ENCODE measurements around the gene PPP2R3A.

Gene PPP2R3A

DNA sequence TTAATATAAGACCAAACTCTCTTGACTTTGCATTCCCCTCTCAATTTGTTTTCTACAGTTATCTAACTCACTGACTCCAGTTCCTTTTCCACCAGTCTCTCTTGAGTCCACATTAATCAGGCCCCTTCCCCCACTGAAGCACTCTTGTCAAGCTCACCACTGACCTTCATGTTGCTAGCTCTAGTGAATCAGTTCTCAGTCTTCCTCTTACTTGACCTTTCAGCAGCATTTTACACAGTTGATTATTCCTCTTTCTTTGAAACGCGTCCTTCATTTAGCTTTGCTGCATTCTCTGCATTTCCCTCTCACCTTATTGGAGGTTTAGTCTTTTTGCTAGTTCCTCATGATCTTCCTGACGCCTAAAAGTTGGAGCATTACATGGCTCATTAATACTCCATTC, 8.3 kb downstream of the PPP2R3A start:
- DNase-seq (ENCODE audit: low read depth): no peak

GRCh38 chr3:135975053-135975452, 9.5 kb downstream of the PPP2R3A start:
- DNase-seq (ENCODE audit: low read depth): no peak

- DNase-seq (ENCODE audit: low read depth): no peak
Measured at GRCh38 chr3:135975536-135975935, 10.0 kb downstream of the PPP2R3A start.

- no peak for DNase-seq (ENCODE audit: low read depth)
Measured at GRCh38 chr3:135980343-135980742, 14.8 kb downstream of the PPP2R3A start.

GRCh38 chr3:135981701-135982403, 16.3 kb downstream of the PPP2R3A start:
- no peak for DNase-seq (ENCODE audit: low read depth)

GRCh38 chr3:135982404-135982761, 16.9 kb downstream of the PPP2R3A start:
- no peak for DNase-seq (ENCODE audit: low read depth)

DNA sequence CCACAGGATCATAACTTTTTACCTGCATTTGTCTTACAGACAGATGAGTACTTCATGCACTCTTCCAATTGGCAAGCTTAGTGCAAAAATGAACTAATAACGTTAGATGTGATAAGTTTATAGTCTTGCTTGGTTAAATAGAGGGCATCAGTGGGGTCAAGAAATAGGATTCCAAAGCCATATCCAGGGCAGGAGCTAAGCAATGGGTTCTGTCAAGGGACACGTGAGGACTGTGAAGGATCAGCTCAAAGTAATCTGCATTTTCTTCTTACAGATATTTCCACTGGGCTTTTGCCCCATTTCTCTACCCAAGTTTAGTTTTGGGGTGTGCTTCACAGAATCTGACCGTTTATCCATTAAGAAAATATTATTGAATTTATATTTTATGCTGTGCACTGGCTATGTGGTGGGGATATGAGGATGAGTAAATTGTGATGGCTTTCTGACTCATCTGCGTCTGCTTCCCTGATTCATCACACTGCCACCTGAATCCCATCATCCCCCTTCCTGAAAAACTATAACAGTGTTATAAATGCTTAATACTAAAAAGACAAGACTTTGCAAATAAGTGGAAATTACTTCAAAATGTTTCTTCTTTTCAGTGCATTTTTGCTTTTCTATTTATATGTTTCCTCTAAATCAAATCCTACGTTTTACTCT, 17.5 kb downstream of the PPP2R3A start:
- no peak for DNase-seq (ENCODE audit: low read depth)

- DNase-seq (ENCODE audit: low read depth): no peak
Measured at GRCh38 chr3:135987661-135988060, 22.1 kb downstream of the PPP2R3A start.

DNA sequence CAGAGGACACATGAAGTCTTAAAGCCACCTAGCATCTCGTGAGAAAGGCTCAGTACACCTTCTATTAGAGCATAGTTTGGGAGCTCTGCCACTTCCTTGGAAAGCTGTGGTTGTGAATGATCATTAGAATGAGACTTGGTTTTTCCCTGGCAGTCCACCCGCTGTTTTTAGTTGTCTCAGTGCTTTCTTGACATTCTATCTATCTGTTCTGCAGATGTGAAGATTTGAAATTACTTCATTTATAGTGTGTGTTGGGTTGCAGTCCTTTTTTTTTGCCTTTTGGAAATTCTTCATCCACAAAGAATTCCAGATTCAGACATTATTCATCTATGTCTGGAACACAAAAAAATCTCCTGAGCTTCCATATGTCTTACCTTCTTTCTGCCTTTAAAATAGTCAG, 23.7 kb downstream of the PPP2R3A start:
- no peak for DNase-seq (ENCODE audit: low read depth)

GRCh38 chr3:135990903-135991302, 25.4 kb downstream of the PPP2R3A start:
- no peak for DNase-seq (ENCODE audit: low read depth)

DNA sequence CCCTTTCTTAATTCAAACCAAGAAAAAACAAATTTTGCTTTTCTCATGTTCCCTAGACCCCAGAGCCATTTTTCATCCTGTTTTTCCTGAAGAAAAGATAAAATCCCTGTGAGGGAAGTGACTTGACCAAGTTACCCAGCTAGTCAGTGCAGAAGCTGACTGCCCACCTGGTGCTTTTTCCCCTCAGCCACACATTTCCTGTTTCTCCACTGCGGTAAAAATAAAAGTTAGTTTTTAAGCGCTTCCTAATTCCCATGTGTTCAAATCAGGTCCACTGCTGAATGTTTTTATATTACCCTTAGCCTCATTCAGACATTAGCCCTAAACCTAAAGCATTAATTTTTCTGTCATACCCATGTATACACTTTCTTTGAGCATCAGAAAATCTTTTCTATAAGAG, 26.1 kb downstream of the PPP2R3A start:
- no peak for DNase-seq (ENCODE audit: low read depth)

DNA sequence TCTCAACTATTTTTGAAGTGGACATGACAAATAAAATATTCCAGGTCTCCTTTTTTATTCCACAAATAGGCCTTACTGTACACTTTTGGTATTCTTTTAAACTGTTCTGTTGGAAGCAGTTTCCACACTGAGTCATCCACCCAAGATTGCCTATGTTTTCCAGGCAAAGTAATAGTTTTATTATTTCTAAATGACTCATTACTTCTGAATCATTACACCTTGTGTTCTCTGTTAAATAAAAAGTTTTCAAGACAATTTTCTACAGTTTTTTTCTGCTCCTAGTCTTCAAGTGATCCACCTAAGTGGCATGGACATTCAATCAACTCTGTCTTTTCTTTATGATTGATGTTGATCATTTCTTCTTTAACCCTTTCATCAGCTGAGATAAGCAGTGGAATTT, 26.5 kb downstream of the PPP2R3A start:
- DNase-seq (ENCODE audit: low read depth): peak; percentile 42

DNA sequence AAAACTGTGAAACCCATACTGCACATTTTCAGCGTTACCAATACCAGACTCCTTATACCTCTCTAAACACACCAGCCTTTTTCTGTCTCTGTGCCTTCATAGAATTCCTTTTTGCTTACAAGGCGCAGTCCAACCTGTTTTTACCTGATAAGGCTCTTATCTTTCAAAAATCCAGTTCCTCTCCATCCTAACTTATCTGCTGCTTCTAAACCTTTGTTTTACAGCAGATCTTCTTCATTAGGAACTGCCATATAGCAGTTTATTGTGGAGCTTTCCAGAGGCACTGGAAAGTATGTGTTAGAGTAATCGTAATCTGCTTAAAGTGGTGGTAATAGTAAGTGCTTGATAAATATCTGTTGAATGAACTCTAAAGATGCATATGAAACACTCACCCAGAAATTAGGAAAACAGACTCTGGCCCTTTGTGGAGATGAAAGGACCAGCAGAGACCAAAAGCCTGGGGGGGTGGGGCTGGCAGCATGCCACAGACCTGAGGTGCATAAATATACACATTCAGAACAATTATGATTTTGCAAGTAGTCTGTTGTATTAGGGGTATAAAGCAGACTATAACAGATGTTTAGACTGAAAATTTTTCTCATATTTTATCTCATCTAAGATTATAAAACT, 29.3 kb downstream of the PPP2R3A start:
- no peak for DNase-seq (ENCODE audit: low read depth)

DNA sequence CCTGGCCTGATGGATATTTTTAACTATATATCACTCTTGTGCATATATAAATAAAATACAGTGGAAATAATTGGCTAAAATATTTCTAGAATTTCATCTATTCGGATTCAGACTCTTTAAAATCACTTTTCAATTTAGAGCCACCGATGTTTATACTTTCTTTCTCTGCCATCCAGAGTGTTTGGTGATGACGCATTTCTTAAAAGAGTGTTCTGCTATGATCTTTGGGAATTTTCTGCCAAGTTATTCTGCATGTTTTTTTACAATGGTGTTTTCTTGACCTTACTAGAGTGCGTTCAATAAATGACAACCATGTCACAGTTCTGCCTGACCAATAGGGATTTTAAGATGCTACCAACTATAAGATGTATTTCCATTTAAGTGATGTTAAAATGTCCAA, 30.2 kb downstream of the PPP2R3A start:
- DNase-seq (ENCODE audit: low read depth): no peak

DNA sequence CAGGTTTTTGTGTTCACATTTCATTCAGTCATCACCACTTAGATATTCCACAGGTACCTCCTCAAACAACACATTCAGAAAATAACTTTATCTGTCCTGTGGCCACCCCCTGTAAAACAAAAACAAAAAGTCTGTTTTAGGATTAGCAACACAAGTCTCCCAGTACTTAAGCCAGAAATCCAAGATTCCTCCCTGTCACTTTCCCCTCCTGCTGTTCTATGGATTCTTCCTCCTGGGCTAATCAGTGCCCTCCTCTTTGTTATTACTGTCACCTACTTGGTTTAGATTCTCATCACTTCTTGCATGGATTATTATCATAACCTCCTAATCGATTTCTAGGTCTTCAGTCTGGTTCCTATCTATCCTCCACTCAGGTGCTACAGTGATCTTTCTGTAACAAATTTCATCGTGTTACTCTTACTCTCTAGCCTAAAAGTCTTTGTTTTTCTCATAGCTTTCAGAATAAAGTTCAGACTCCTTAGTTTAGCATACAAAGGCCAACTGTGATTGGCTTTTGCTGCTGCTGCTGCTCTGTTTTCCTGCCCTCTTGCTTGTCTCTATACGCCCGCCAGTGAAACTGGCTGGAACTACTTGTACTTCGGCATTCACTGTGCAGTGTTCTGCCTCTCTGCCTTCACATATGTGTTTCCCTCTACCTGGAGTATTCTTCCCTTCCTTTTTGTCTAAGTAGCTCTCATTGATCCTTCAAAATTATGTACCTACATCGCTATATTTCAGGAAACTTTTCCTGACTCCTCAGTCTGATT, 32.2 kb downstream of the PPP2R3A start:
- DNase-seq (ENCODE audit: low read depth): no peak

DNA sequence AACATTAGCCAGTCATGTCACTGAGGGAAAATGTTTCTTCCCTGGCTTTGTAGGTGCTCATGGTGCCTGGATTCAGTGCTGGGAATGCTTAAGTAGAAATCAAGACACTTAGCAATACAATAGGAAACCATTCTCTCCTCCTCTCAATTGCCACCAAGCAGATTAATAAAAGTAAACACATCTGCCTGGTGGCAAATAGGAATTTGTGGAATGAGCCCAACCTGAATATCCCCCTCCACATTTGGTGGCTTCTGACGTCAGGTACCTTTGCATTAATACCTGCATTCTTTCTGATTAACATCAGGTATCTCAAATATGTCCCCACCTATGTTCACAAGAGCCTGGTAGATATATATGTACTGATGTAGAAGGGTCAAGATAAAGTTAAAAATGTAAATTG, 42.7 kb downstream of the PPP2R3A start:
- DNase-seq (ENCODE audit: low read depth): no peak

- DNase-seq (ENCODE audit: low read depth): no peak
Measured at GRCh38 chr3:136008732-136009470, 43.4 kb downstream of the PPP2R3A start.

GRCh38 chr3:136018876-136019275, 53.3 kb downstream of the PPP2R3A start:
- DNase-seq (ENCODE audit: low read depth): no peak

GRCh38 chr3:136021803-136022202, 56.3 kb downstream of the PPP2R3A start:
- DNase-seq (ENCODE audit: low read depth): no peak

DNA sequence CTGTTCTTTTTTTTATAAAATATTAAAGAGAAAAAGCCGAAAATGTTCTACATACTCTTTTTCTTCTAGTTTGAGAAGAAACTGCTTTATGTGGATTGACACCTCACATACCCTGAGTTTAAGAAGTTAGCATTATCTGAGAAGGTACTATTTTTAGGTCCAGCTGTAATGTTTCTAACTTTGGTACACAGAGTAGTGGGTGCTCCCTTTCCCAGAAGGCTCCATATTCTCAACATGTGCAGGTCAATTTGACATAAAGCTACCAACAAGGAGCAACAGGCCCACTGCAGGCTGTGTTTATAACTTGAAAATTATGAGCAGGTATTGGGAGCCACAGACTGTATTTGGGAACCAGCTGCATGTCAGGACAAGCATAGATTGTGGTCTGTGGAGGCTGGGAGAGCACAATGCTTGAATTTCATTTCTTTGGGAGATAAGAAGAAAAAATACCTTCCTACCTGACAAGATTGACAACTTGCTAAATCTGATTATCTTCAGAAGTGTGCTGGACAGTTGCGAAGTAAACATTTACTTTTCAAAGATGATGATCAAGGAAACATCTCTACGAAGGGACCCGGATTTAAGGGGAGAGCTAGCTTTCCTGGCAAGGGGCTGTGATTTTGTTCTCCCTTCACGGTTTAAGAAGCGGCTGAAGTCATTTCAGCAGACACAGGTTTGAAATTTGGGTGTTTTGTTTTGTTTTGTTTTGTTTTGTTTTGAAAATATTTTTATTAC, 57.2 kb downstream of the PPP2R3A start:
- no peak for DNase-seq (ENCODE audit: low read depth)

DNA sequence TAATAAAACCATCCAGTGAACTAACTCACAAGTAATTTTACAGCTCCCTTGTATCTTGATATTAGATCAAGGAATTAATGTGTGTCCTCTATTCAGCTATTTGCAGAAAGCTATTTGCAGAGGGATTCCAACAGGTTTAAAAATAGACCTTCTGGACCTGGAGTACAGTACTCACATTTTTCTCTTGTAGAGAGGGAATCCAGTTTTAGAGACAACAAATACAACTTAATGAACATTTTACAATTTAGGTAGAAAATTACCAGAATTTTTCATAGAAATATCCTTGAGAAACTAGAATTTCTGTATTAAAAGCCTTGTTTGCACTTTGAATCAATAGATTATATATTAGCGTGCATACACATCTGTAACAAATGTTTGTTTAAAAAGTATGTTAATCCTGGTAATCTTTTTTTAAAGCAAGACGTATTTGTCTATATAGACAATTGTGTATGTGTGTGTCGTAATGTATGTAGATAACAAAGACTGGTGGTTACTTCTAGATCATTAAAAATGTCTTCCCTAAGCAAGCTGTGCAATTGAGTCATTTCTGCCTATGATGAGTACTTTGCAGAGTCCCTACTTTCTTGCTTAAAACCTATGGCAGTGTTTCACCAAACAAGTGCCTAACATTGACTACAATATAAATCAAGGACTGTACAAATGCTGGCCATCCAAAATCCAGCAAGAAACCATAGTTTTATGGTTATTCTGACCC, 57.9 kb downstream of the PPP2R3A start:
- no peak for DNase-seq (ENCODE audit: low read depth)

Measured in HS-27A (cell line).